H9 (cell line): ENCODE data around the gene ZNF296. TPM values are rescaled to one million over a fixed set of nuclear protein-coding genes. Genes with fewer than 3 reads are reported as not detected.

Experiments
- DNase-seq: peaks from one replicate; pipeline ENCODE4 v3.0.0-alpha.2; 2017
- H2AFZ ChIP-seq: one replicate; pipeline ENCODE4 v1.6.1; 2013; ENCODE audit warnings: mild to moderate bottlenecking, low read length, control low read depth, moderate library complexity
- H2AK5ac ChIP-seq: 2 replicates; pipeline ENCODE4 v1.6.1; 2013; ENCODE audit warnings: low read length, control low read depth, mixed read lengths; ENCODE audit not compliant: insufficient read length
- H2BK120ac ChIP-seq: one replicate; pipeline ENCODE4 v1.6.1; 2013; ENCODE audit warnings: low read depth, mild to moderate bottlenecking, low read length, control low read depth, inconsistent platforms; ENCODE audit not compliant: poor library complexity, severe bottlenecking
- H2BK12ac ChIP-seq: 2 replicates; pipeline ENCODE4 v1.6.1; 2013; ENCODE audit warnings: low read length, control low read depth, mixed read lengths, low read depth; ENCODE audit not compliant: insufficient read length
- H2BK15ac ChIP-seq: 2 replicates; pipeline ENCODE4 v1.6.1; 2013; ENCODE audit warnings: low read depth, low read length, control low read depth
- H2BK20ac ChIP-seq: one replicate; pipeline ENCODE4 v1.6.1; 2013; ENCODE audit warnings: low read depth, mild to moderate bottlenecking, low read length, control low read depth, inconsistent platforms; ENCODE audit not compliant: poor library complexity, severe bottlenecking
- H2BK5ac ChIP-seq: 2 replicates; pipeline ENCODE4 v1.6.1; 2013; ENCODE audit warnings: low read length, control low read depth, mixed read lengths; ENCODE audit not compliant: insufficient read length
- H3K14ac ChIP-seq: 2 replicates; pipeline ENCODE4 v1.6.1; 2013; ENCODE audit warnings: low read length, control low read depth; ENCODE audit not compliant: insufficient read depth
- H3K18ac ChIP-seq: 2 replicates; pipeline ENCODE4 v1.6.1; 2013; ENCODE audit warnings: low read depth, mild to moderate bottlenecking, mixed read lengths, low read length, control low read depth; ENCODE audit not compliant: insufficient read length
- H3K23ac ChIP-seq: 2 replicates; pipeline ENCODE4 v1.6.1; 2013; ENCODE audit warnings: low read length, control low read depth, mixed read lengths, low read depth; ENCODE audit not compliant: insufficient read length
- H3K23me2 ChIP-seq: 2 replicates; pipeline ENCODE4 v1.6.1; 2013; ENCODE audit warnings: low read depth, mild to moderate bottlenecking, mixed read lengths, low read length, control low read depth; ENCODE audit not compliant: insufficient read length, poor library complexity, severe bottlenecking
- H3K27ac ChIP-seq: 2 replicates; pipeline ENCODE4 v1.5.1; 2013; ENCODE audit warnings: low read length, control low read depth, mixed read lengths, low read depth; ENCODE audit not compliant: insufficient read length
- H3K27me3 ChIP-seq: 2 replicates; pipeline ENCODE4 v1.6.1; 2013; ENCODE audit warnings: low read length, control low read depth, inconsistent platforms; ENCODE audit not compliant: insufficient read depth
- H3K4ac ChIP-seq: 2 replicates; pipeline ENCODE4 v1.6.1; 2013; ENCODE audit warnings: low read depth, mild to moderate bottlenecking, control low read depth, inconsistent platforms, low read length, moderate library complexity
- H3K4me1 ChIP-seq: 2 replicates; pipeline ENCODE4 v1.6.1; 2013; ENCODE audit warnings: low read length, control low read depth, inconsistent platforms; ENCODE audit not compliant: insufficient read depth
- H3K4me2 ChIP-seq: 2 replicates; pipeline ENCODE4 v1.6.1; 2013; ENCODE audit warnings: low read length, control low read depth, mixed read lengths; ENCODE audit not compliant: insufficient read length, insufficient read depth
- H3K56ac ChIP-seq: 2 replicates; pipeline ENCODE4 v1.6.1; 2013; ENCODE audit warnings: low read depth, mild to moderate bottlenecking, mixed read lengths, low read length, control low read depth; ENCODE audit not compliant: insufficient read length
- H3K79me1 ChIP-seq: 2 replicates; pipeline ENCODE4 v1.6.1; 2013; ENCODE audit warnings: low read depth, mild to moderate bottlenecking, moderate library complexity, low read length, control low read depth, inconsistent platforms; ENCODE audit not compliant: insufficient read depth, poor library complexity, severe bottlenecking
- H3K79me2 ChIP-seq: 2 replicates; pipeline ENCODE4 v1.6.1; 2013; ENCODE audit warnings: low read length, control low read depth, inconsistent platforms; ENCODE audit not compliant: insufficient read depth
- H3K9ac ChIP-seq: 2 replicates; pipeline ENCODE4 v1.6.1; 2013; ENCODE audit warnings: low read length, control low read depth, mixed read lengths; ENCODE audit not compliant: insufficient read length; ENCODE audit errors: extremely low read depth
- H3K9me3 ChIP-seq: one replicate; pipeline ENCODE4 v1.6.1; 2013; ENCODE audit warnings: low read depth, low read length, inconsistent platforms; ENCODE audit not compliant: control insufficient read depth
- H3T11ph ChIP-seq: one replicate; pipeline ENCODE4 v1.6.1; 2013; ENCODE audit warnings: mild to moderate bottlenecking, low read length, control low read depth, inconsistent platforms
- H4K20me1 ChIP-seq: one replicate; pipeline ENCODE4 v1.6.1; 2013; ENCODE audit not compliant: control insufficient read depth, insufficient read length, insufficient read depth
- H4K5ac ChIP-seq: 2 replicates; pipeline ENCODE4 v1.6.1; 2013; ENCODE audit warnings: low read depth, mild to moderate bottlenecking, mixed read lengths, low read length, control low read depth; ENCODE audit not compliant: insufficient read length
- H4K8ac ChIP-seq: replicated peaks from 2 replicates; pipeline ENCODE4 v1.6.1; 2013; ENCODE audit warnings: low read length, control low read depth, mixed read lengths, low read depth; ENCODE audit not compliant: insufficient read length
- H4K91ac ChIP-seq: 2 replicates; pipeline ENCODE4 v1.6.1; 2013; ENCODE audit warnings: low read depth, mild to moderate bottlenecking, moderate library complexity, mixed read lengths, low read length, control low read depth; ENCODE audit not compliant: insufficient read length
- H3K27ac Mint-ChIP-seq, 3 experiments: 2 replicates in 2 of 3; 3 replicates in 1 of 3; pipeline ENCODE4 v1.8.0; 2020 to 2021; ENCODE audit warnings: mixed read lengths in 3 of 3, mild to moderate bottlenecking in 1 of 3, moderate library complexity in 1 of 3
- H3K27me3 Mint-ChIP-seq: 2 replicates; pipeline ENCODE4 v1.8.0; 2021; ENCODE audit warnings: low read depth, mild to moderate bottlenecking, moderate library complexity, mixed read lengths
- H3K36me3 Mint-ChIP-seq, 3 experiments: 2 replicates in 2 of 3; 3 replicates in 1 of 3; pipeline ENCODE4 v1.8.0; 2020 to 2021; ENCODE audit warnings: low read depth in 3 of 3, mixed read lengths in 3 of 3; ENCODE audit not compliant: insufficient read depth in 1 of 3
- H3K4me1 Mint-ChIP-seq, 2 experiments: 2 replicates each; pipeline ENCODE4 v1.8.0; 2020; ENCODE audit warnings: mixed read lengths in 2 of 2
- H3K4me3 Mint-ChIP-seq, 2 experiments: 2 replicates in 1 of 2; 3 replicates in 1 of 2; pipeline ENCODE4 v1.8.0; 2020 to 2021; ENCODE audit warnings: mild to moderate bottlenecking in 2 of 2, mixed read lengths in 2 of 2, moderate library complexity in 1 of 2
- H3K9me3 Mint-ChIP-seq, 2 experiments: 2 replicates in 1 of 2; 3 replicates in 1 of 2; pipeline ENCODE4 v1.8.0; 2020; ENCODE audit warnings: mild to moderate bottlenecking in 2 of 2, mixed read lengths in 2 of 2, moderate library complexity in 1 of 2
- WGBS: extraction: QIAGEN DNeasy Blood & Tissue Kit; methylation state at CpG from one replicate; pipeline ENCODE4 v1.1.7; 2013; ENCODE audit warnings: missing lambda C conversion rate, low lambda C conversion rate, mixed read lengths; ENCODE audit not compliant: insufficient read length; ENCODE audit errors: extremely low coverage; 5-methylcytosine and 5-hydroxymethylcytosine counted together
- total RNA-seq: library from RNA; stranded (reverse); gene quantifications from 2 replicates; pipeline ENCODE4 v1.2.1, GENCODE V29; 2021
- TF ChIP-seq, protein P1 (sequence below): fragments of 200-600 bp; sonication (generic); conservative IDR thresholded peaks from 3 replicates; pipeline ENCODE4 v1.8.0; 2021; ENCODE audit warnings: antibody characterized with exemption, mild to moderate bottlenecking

ZNF296 gene
- total RNA-seq, 1 experiment from 2014 or later: 14.8 TPM

- no peak overlapping the region for H3K56ac ChIP-seq
- H3K18ac ChIP-seq: no peak overlapping the region
- no peaks in the 10 kb centered on the region; the same call in 1 of the 2 replicates for H3K4me1 ChIP-seq
- H2AK5ac ChIP-seq: no peak overlapping the region
- WGBS: no CpG with 5 or more reads among the region's 15 CpGs
- no peak for DNase-seq
- H2AFZ ChIP-seq: no peak overlapping the region
- no peak overlapping the region; the same call in 1 of the 2 replicates for H3K14ac ChIP-seq
- no peak overlapping the region for H2BK20ac ChIP-seq
- no peaks in the 10 kb centered on the region; a peak in 1 of 5 replicates for H3K9me3 Mint-ChIP-seq
- peaks cover 60% of the 10 kb centered on the region for H3K79me2 ChIP-seq
- H3K36me3 Mint-ChIP-seq: peaks cover 2 to 17% (median 10%) of the 10 kb centered on the region in 3 experiments; a peak in 6 of 7 replicates
- no peak overlapping the region for H2BK5ac ChIP-seq
- no peak overlapping the region for H3K9ac ChIP-seq
- TF ChIP-seq, protein P1, sequence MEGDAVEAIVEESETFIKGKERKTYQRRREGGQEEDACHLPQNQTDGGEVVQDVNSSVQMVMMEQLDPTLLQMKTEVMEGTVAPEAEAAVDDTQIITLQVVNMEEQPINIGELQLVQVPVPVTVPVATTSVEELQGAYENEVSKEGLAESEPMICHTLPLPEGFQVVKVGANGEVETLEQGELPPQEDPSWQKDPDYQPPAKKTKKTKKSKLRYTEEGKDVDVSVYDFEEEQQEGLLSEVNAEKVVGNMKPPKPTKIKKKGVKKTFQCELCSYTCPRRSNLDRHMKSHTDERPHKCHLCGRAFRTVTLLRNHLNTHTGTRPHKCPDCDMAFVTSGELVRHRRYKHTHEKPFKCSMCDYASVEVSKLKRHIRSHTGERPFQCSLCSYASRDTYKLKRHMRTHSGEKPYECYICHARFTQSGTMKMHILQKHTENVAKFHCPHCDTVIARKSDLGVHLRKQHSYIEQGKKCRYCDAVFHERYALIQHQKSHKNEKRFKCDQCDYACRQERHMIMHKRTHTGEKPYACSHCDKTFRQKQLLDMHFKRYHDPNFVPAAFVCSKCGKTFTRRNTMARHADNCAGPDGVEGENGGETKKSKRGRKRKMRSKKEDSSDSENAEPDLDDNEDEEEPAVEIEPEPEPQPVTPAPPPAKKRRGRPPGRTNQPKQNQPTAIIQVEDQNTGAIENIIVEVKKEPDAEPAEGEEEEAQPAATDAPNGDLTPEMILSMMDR: no peak
- H3K23me2 ChIP-seq: peaks cover 1% of the 10 kb centered on the region
- H3K79me1 ChIP-seq: no peaks in the 10 kb centered on the region
- H3K4me2 ChIP-seq: no peak overlapping the region
- no peak overlapping the region for H4K91ac ChIP-seq
- H3K27me3 ChIP-seq: no peaks in the 10 kb centered on the region
- no peak overlapping the region for H4K8ac ChIP-seq
- H3K27ac ChIP-seq: no peak overlapping the region
- no peak overlapping the region for H4K5ac ChIP-seq
- peaks cover 81 to 88% of the 10 kb centered on the region in 2 experiments for H3K4me1 Mint-ChIP-seq
- no peaks in the 10 kb centered on the region for H4K20me1 ChIP-seq
- peak overlapping the region; percentile 18 to 87 (median 58); a peak in 4 of 7 replicates for H3K27ac Mint-ChIP-seq
- peak overlapping the region in 1 of 2 experiments; percentile 27; a peak in 1 of 5 replicates for H3K4me3 Mint-ChIP-seq
- H3K9me3 ChIP-seq: no peaks in the 10 kb centered on the region
- H3T11ph ChIP-seq: no peak overlapping the region
- no peak overlapping the region for H2BK120ac ChIP-seq
- no peaks in the 10 kb centered on the region for H3K27me3 Mint-ChIP-seq
- H3K23ac ChIP-seq: no peak overlapping the region
- H3K4ac ChIP-seq: no peak overlapping the region
- no peak overlapping the region for H2BK15ac ChIP-seq
- H2BK12ac ChIP-seq: no peak overlapping the region
These were observed 22.5 kb upstream of the ZNF296 start for GRCh38 chr19:45098521-45099466.
